CD14-positive monocyte (primary cell): ENCODE data around the gene SLC22A5. TPM values are rescaled to one million over a fixed set of nuclear protein-coding genes. Genes with fewer than 3 reads are reported as not detected.

Experiments used
- DNase-seq, 3 donors: peaks; one replicate each; pipeline ENCODE4 v3.0.0-alpha.2; 2011 to 2022
- H2AFZ ChIP-seq: 2 replicates; pipeline ENCODE4 v1.6.0; 2012; ENCODE audit warnings: mild to moderate bottlenecking, low read depth, low read length, inconsistent platforms; ENCODE audit not compliant: insufficient read depth, poor library complexity, severe bottlenecking
- H3K27ac ChIP-seq, 2 donors: 1 replicate in 1 of 2; 2 replicates in 1 of 2; pipeline ENCODE4 v1.5.1; 2012 to 2013; ENCODE audit warnings: low read length in 2 of 2, control low read depth in 1 of 2, inconsistent platforms in 1 of 2, low read depth in 1 of 2, mild to moderate bottlenecking in 1 of 2
- H3K27me3 ChIP-seq, 2 donors: one replicate each; pipeline versions ENCODE4 v1.6.0 to v1.6.1; 2011 to 2013; ENCODE audit warnings: low read length in 2 of 2; ENCODE audit not compliant: control insufficient read depth in 2 of 2, insufficient read depth in 2 of 2
- H3K36me3 ChIP-seq, 2 donors: replicated peaks in 1 of 2; 1 replicate in 1 of 2; 2 replicates in 1 of 2; pipeline versions ENCODE4 v1.5.1 to v1.6.1; 2012 to 2013; ENCODE audit warnings: low read length in 2 of 2, control low read depth in 1 of 2, inconsistent platforms in 1 of 2, mild to moderate bottlenecking in 1 of 2; ENCODE audit not compliant: insufficient read depth in 2 of 2, control insufficient read depth in 1 of 2
- H3K4me1 ChIP-seq, 2 donors: 1 replicate in 1 of 2; 2 replicates in 1 of 2; pipeline versions ENCODE4 v1.5.1 to v1.6.1; 2012 to 2013; ENCODE audit warnings: low read length in 2 of 2, control low read depth in 1 of 2, inconsistent platforms in 1 of 2, mild to moderate bottlenecking in 1 of 2, moderate library complexity in 1 of 2; ENCODE audit not compliant: insufficient read depth in 2 of 2, control insufficient read depth in 1 of 2
- H3K4me2 ChIP-seq: replicated peaks from 2 replicates; pipeline ENCODE3; 2012; ENCODE audit warnings: low read length, moderate library complexity, mild to moderate bottlenecking; ENCODE audit not compliant: poor library complexity, severe bottlenecking; ENCODE audit errors: extremely low read depth
- H3K4me3 ChIP-seq, 3 experiments: fragments of 200-600 bp in 1 of 3; sonication (generic) in 1 of 3; replicated peaks in 1 of 3; 1 replicate in 2 of 3; 2 replicates in 1 of 3; pipeline ENCODE4 v1.5.1; 2011 to 2013; ENCODE audit warnings: low read length in 3 of 3, mild to moderate bottlenecking in 3 of 3, control low read depth in 2 of 3, low read depth in 2 of 3, inconsistent platforms in 1 of 3, moderate library complexity in 1 of 3
- H3K79me2 ChIP-seq: 2 replicates; pipeline ENCODE4 v1.6.0; 2012; ENCODE audit warnings: mild to moderate bottlenecking, control low read depth, inconsistent platforms, low read length, moderate library complexity; ENCODE audit not compliant: insufficient read depth
- H3K9ac ChIP-seq: 2 replicates; pipeline ENCODE4 v1.6.0; 2017; ENCODE audit warnings: low read length, mild to moderate bottlenecking; ENCODE audit not compliant: insufficient read depth, poor library complexity, severe bottlenecking
- H3K9me3 ChIP-seq, 2 donors: replicated peaks in 1 of 2; 1 replicate in 1 of 2; 2 replicates in 1 of 2; pipeline versions ENCODE4 v1.5.1 to v1.6.1; 2012 to 2013; ENCODE audit warnings: low read length in 2 of 2, control low read depth in 1 of 2; ENCODE audit not compliant: control insufficient read depth in 1 of 2, insufficient read depth in 1 of 2
- H4K20me1 ChIP-seq: 2 replicates; pipeline ENCODE4 v1.6.0; 2012; ENCODE audit warnings: mild to moderate bottlenecking, low read length, control low read depth, moderate library complexity; ENCODE audit not compliant: insufficient read depth
- H3K27ac Mint-ChIP-seq, 7 donors: one replicate each; pipeline ENCODE4 v1.8.0; 2020; ENCODE audit warnings: mild to moderate bottlenecking in 7 of 7, mixed read lengths in 7 of 7, moderate library complexity in 6 of 7, inconsistent platforms in 2 of 7
- H3K27me3 Mint-ChIP-seq, 3 donors: one replicate each; pipeline ENCODE4 v1.8.0; 2021 to 2022; ENCODE audit warnings: low read depth in 3 of 3, mild to moderate bottlenecking in 3 of 3, mixed read lengths in 3 of 3, moderate library complexity in 3 of 3, inconsistent platforms in 1 of 3
- H3K36me3 Mint-ChIP-seq, 2 donors: one replicate each; pipeline ENCODE4 v1.8.0; 2020; ENCODE audit warnings: mixed read lengths in 2 of 2, inconsistent platforms in 1 of 2, mild to moderate bottlenecking in 1 of 2
- H3K4me1 Mint-ChIP-seq: one replicate; pipeline ENCODE4 v1.8.0; 2020; ENCODE audit warnings: mild to moderate bottlenecking, mixed read lengths
- H3K4me3 Mint-ChIP-seq, 2 donors: one replicate each; pipeline ENCODE4 v1.8.0; 2020; ENCODE audit warnings: mild to moderate bottlenecking in 2 of 2, mixed read lengths in 2 of 2, moderate library complexity in 1 of 2
- H3K9me3 Mint-ChIP-seq, 7 donors: one replicate each; pipeline ENCODE4 v1.8.0; 2020 to 2022; ENCODE audit warnings: mixed read lengths in 7 of 7, mild to moderate bottlenecking in 6 of 7, moderate library complexity in 6 of 7, inconsistent platforms in 2 of 7
- WGBS: methylation state at CpG from one replicate; pipeline ENCODE4 v1.1.5; 2013; ENCODE audit warnings: missing lambda C conversion rate; ENCODE audit not compliant: insufficient coverage; 5-methylcytosine and 5-hydroxymethylcytosine counted together
- intact Hi-C, 2 donors: fragments of 100-400 bp; cut with micrococcal nuclease; formaldehyde crosslinking; loops; one replicate each; pipeline versions ENCODE4 v1.15.0 to v1.15.1; 2023
- polyA plus RNA-seq, 3 donors: library from polyadenylated mRNA; depleted of rRNA in 1 of 3; unstranded in 2 of 3; stranded (reverse) in 1 of 3; fragments of 300-500 nt in 2 of 3; fragments of >200 nt in 1 of 3; fragmentation: Illumina TruSeq in 2 of 3; gene quantifications; 1 replicate in 2 of 3; 2 replicates in 1 of 3; pipeline ENCODE4 v1.2.3, GENCODE V29; 2012 to 2021
- TF ChIP-seq, protein P1 (sequence below): fragments of 200-600 bp; IDR thresholded peaks from one replicate; pipeline ENCODE4 v1.8.0; 2022; ENCODE audit warnings: antibody characterized with exemption, mild to moderate bottlenecking

SLC22A5 gene
- polyA plus RNA-seq, 3 donors: 2.4 to 14.6 (median 3.5) TPM

DNA sequence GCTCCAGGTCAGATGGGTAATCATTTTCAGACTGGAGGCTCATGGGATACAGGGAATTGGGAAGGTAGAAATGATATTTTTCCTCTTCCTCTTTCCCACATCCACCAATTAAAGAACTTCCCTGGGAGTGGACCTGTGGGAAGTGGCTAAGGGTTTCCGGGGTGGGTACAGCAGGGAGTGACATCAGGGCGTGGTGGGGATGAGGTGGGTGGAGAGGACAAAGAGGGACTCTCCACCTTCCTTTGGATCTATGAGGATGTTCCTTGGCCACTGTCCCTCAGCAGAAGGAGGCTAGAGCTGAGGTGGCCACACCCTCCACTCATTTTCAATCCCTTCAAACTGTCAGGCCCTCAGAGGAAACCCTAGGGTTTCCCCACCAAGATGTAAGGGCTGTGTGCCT, 66.4 kb downstream of the SLC22A5 start:
- H3K9me3 Mint-ChIP-seq: no peaks in the 10 kb centered on the region
- H3K36me3 Mint-ChIP-seq: peaks cover 22 to 27% of the 10 kb centered on the region in 2 donors
- Histone ChIP-seq H3K4me2 (peak overlapping the region; percentile 16), H4K20me1 (no peaks in the 10 kb centered on the region), H3K27me3 (no peaks in the 10 kb centered on the region), H3K4me1 (peaks cover 86 to 92% of the 10 kb centered on the region in 2 donors), H2AFZ (no peak overlapping the region), H3K36me3 (no peaks in the 10 kb centered on the region), H3K9ac (no peak overlapping the region), H3K9me3 (no peaks in the 10 kb centered on the region), H3K79me2 (peaks cover 71% of the 10 kb centered on the region), H3K27ac (peak overlapping the region; percentile 60 to 94), H3K4me3 (peak overlapping the region in 1 of 3 experiments; percentile 23)
- WGBS: 40% methylated on average over 1 of the region's 2 CpGs
- DNase-seq: peak in 2 of 3 donors; percentile 38 to 82
- peaks cover 87% of the 10 kb centered on the region for H3K4me1 Mint-ChIP-seq
- peak overlapping the region in 1 of 2 donors; percentile 70 for H3K4me3 Mint-ChIP-seq
- H3K27ac Mint-ChIP-seq: peak overlapping the region; percentile 88 to 94 (median 89)
- no peaks in the 10 kb centered on the region for H3K27me3 Mint-ChIP-seq
- TF ChIP-seq, protein P1, sequence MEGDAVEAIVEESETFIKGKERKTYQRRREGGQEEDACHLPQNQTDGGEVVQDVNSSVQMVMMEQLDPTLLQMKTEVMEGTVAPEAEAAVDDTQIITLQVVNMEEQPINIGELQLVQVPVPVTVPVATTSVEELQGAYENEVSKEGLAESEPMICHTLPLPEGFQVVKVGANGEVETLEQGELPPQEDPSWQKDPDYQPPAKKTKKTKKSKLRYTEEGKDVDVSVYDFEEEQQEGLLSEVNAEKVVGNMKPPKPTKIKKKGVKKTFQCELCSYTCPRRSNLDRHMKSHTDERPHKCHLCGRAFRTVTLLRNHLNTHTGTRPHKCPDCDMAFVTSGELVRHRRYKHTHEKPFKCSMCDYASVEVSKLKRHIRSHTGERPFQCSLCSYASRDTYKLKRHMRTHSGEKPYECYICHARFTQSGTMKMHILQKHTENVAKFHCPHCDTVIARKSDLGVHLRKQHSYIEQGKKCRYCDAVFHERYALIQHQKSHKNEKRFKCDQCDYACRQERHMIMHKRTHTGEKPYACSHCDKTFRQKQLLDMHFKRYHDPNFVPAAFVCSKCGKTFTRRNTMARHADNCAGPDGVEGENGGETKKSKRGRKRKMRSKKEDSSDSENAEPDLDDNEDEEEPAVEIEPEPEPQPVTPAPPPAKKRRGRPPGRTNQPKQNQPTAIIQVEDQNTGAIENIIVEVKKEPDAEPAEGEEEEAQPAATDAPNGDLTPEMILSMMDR: no peak
- intact Hi-C loops: no loop called here

DNA sequence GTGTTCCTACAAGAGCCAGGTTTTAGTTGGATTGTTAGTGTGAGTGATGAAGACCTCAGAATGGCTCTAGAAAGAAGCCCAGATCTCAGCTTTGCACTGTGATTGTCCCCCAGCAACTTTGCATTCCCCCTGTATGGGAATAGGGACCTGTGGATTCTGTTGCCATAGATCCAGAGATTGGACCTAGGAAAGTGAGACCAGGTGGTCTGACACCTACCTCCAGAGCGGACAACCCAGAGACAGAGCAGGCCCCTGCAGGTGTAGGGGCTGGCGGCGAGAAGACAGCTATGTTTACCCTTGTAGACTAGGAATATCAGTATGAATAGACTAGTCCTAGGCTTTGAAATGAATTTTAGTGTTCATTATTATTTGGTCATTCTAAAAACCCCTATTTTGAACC, 67.4 kb downstream of the SLC22A5 start:
- Histone ChIP-seq H2AFZ (no peak overlapping the region), H3K27ac (peak overlapping the region; percentile 76 to 94), H3K4me2 (peak overlapping the region; percentile 43), H3K27me3 (no peaks in the 10 kb centered on the region), H4K20me1 (no peaks in the 10 kb centered on the region), H3K9ac (peak overlapping the region; percentile 64), H3K36me3 (no peaks in the 10 kb centered on the region), H3K4me3 (peak overlapping the region in 1 of 3 experiments; percentile 54), H3K4me1 (peaks cover 76 to 86% of the 10 kb centered on the region in 2 donors), H3K79me2 (peaks cover 69% of the 10 kb centered on the region), H3K9me3 (no peaks in the 10 kb centered on the region)
- H3K4me1 Mint-ChIP-seq: peaks cover 83% of the 10 kb centered on the region
- H3K27ac Mint-ChIP-seq: peak overlapping the region; percentile 89 to 97 (median 96)
- TF ChIP-seq, protein P1: no peak
- H3K9me3 Mint-ChIP-seq: no peaks in the 10 kb centered on the region
- H3K4me3 Mint-ChIP-seq: peak overlapping the region in 1 of 2 donors; percentile 47
- no peaks in the 10 kb centered on the region for H3K27me3 Mint-ChIP-seq
- no peak for DNase-seq
- 100% methylated on average over 1 of the region's 3 CpGs for whole genome bisulfite sequencing
- intact Hi-C loops: no loop called here
- peaks cover 24 to 28% of the 10 kb centered on the region in 2 donors for H3K36me3 Mint-ChIP-seq
